Ovary (tissue), 3 donors: Measurements from ENCODE around the gene TDRD10.

Source experiments
- CTCF ChIP-seq, 3 donors: fragments of 450-650 bp in 2 of 3; fragments of 200-600 bp in 1 of 3; IDR thresholded peaks; one replicate each; pipeline versions ENCODE4 v1.5.1 to v1.8.0; 2016 to 2022; ENCODE audit warnings: antibody characterized with exemption in 3 of 3, mild to moderate bottlenecking in 1 of 3
- EP300 ChIP-seq: sonication (generic); formaldehyde crosslinking; IDR thresholded peaks from one replicate; pipeline ENCODE4 v1.6.1; 2017; ENCODE audit warnings: antibody characterized with exemption
- POLR2A ChIP-seq: fragments of 450-650 bp; IDR thresholded peaks from one replicate; pipeline ENCODE4 v1.6.1; 2017; ENCODE audit warnings: antibody characterized with exemption, mild to moderate bottlenecking, moderate library complexity
- donor health status: DM: no; HTN: no; CAD: no.

- TF ChIP-seq POLR2A (no peak), CTCF (IDR thresholded peaks at IDR 0.05) (no peak), EP300 (no peak)
These were observed 69.4 kb downstream of the TDRD10 start for GRCh38 chr1:154571244-154571963.
